Brain microvascular endothelial cell (primary cell): ENCODE measurements around the gene GPR37L1.
A peak's percentile ranks its signal among the peaks of the same experiment; 100 is the strongest.
"Not testable (repeated sequence)": the region's sequence is repeated elsewhere in the genome, so short reads cannot be mapped to it uniquely, and the experiment has no call there.

Experiments used
- DNase-seq: peaks from one replicate; pipeline ENCODE4 v3.0.0-alpha.2; 2020
- H3K27ac ChIP-seq: fragments of 250-450 bp; sonication (Bioruptor Pico); 2 replicates; pipeline ENCODE4 v1.5.1; 2020; ENCODE audit warnings: mild to moderate bottlenecking, moderate library complexity
- H3K27me3 ChIP-seq: fragments of 250-450 bp; sonication (Bioruptor Pico); replicated peaks from 2 replicates; pipeline ENCODE4 v1.5.1; 2020; ENCODE audit warnings: mild to moderate bottlenecking
- H3K36me3 ChIP-seq: fragments of 250-450 bp; sonication (Bioruptor Pico); replicated peaks from 2 replicates; pipeline ENCODE4 v1.5.1; 2020; ENCODE audit warnings: mild to moderate bottlenecking
- H3K4me3 ChIP-seq: 2 replicates; pipeline ENCODE4 v1.5.1; 2011; ENCODE audit warnings: low read depth, mild to moderate bottlenecking, control low read depth, low read length, moderate library complexity
- in situ Hi-C: cut with HindIII; loops from 2 replicates; pipeline ENCODE4 v1.10.0; 2017; ENCODE audit warnings: low sequenced_read_pairs, low pct_ligation_motif_present
- TF ChIP-seq, protein P1 (sequence below): IDR thresholded peaks from 2 replicates; pipeline ENCODE4 v1.5.1; 2011; ENCODE audit warnings: low read depth, mild to moderate bottlenecking, moderate library complexity, low read length, control low read depth, inconsistent platforms; ENCODE audit errors: missing control alignments

Gene GPR37L1

DNA sequence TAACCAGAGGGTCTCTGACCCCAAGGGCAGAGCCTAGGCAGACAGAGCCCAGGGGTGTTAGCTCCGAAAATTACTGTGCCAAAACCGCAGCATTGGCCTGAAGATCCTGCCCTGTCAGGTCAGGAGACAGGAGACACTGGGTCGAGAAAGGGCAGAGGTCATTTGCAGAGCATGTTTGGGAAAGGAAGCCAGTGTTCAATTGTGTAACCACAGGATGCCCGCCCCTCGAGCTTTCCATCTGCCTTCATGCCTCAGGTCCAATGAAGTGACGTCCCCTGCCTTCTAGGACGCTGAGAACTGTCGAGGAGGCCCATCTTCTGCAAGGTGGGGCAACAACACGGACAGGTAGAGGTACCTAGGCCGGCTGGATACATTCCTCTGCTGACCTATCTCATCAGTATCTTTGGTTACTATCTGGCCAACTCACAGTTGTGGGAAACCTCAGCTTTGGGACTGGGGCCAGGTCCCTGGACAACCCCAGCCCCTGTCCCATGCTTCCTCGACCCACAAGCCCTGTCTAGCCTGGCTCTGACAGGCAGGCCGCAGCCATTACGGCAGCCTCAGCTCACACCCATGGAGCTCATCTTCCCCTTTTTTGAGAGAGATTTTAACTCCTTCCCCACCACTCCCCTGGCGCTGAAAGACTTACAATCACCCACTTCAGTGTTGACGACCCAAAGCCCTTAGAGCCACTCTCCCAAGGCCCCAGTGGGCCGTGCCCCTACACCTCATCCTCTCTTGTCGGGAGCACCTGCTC lies 20.5 kb downstream of the GPR37L1 start:
- TF ChIP-seq, protein P1, sequence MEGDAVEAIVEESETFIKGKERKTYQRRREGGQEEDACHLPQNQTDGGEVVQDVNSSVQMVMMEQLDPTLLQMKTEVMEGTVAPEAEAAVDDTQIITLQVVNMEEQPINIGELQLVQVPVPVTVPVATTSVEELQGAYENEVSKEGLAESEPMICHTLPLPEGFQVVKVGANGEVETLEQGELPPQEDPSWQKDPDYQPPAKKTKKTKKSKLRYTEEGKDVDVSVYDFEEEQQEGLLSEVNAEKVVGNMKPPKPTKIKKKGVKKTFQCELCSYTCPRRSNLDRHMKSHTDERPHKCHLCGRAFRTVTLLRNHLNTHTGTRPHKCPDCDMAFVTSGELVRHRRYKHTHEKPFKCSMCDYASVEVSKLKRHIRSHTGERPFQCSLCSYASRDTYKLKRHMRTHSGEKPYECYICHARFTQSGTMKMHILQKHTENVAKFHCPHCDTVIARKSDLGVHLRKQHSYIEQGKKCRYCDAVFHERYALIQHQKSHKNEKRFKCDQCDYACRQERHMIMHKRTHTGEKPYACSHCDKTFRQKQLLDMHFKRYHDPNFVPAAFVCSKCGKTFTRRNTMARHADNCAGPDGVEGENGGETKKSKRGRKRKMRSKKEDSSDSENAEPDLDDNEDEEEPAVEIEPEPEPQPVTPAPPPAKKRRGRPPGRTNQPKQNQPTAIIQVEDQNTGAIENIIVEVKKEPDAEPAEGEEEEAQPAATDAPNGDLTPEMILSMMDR, result no peak
- in situ Hi-C loops, result loop anchor here (25.0 kb wide), 1 partner anchor 131 kb away; the partner anchor contains the start of gene ELF3
- H3K4me3 ChIP-seq, result peak overlapping the region; percentile 80
- H3K27me3 ChIP-seq, result no peaks in the 10 kb centered on the region
- no peak overlapping the region for H3K27ac ChIP-seq
- no peak for DNase-seq
- H3K36me3 ChIP-seq, result no peaks in the 10 kb centered on the region

DNA sequence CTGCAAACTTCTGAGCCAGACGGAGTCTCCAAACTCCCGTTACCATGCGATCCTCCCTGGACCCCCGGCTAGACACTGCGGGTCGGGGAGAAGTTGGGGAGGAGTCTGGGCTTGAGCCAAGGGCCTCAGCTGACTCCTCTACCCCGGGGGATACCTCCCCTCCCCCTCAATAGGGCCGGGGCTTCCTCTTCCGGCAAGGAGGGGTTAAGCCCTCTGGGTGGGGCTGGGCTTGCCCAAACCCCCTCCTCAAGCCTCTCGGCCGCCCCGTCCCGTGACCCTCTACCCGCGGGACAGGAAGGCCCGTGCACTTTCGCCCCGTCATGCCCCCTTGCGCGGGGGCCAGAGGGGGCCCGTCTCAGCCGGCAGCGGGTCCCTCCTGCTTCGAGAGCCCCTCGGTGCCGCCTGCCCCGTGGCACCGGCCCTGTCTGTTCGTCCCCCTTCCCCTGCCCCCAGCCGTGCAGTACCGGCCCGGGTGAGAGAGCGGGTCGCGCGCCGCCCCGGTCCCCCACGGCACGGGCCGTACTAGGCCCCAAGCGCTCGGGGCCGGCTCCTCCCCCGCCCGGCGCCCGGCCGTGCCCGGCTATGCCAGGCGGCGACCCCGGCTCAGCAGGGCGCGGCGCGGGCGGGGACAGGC lies 21.2 kb downstream of the GPR37L1 start:
- no peaks in the 10 kb centered on the region for H3K36me3 ChIP-seq
- in situ Hi-C loops, result loop anchor here (25.0 kb wide), 1 partner anchor 132 kb away; the partner anchor contains the start of gene ELF3
- peak overlapping the region; percentile 80 for H3K4me3 ChIP-seq
- no peaks in the 10 kb centered on the region for H3K27me3 ChIP-seq
- TF ChIP-seq, protein P1, result no peak
- no peak for DNase-seq
- H3K27ac ChIP-seq, result peak overlapping the region; percentile 43

GRCh38 chr1:202144402-202145067 lies 21.8 kb downstream of the GPR37L1 start, which contains the start of gene ARL8A:
TSS of gene ARL8A (minus strand) at chr1:202144737. CDS start at chr1:202144572, 165 bp downstream.
- TF ChIP-seq, protein P1, result no peak
- H3K36me3 ChIP-seq, result no peaks in the 10 kb centered on the region
- H3K27me3 ChIP-seq, result no peaks in the 10 kb centered on the region
- no peak for DNase-seq
- in situ Hi-C loops, result loop anchor here (25.0 kb wide), 1 partner anchor 132 kb away; the partner anchor contains the start of gene ELF3
- peak within 1 kb of the TSS; percentile 43 for H3K27ac ChIP-seq
- peak within 1 kb of the TSS; percentile 80 for H3K4me3 ChIP-seq

DNA sequence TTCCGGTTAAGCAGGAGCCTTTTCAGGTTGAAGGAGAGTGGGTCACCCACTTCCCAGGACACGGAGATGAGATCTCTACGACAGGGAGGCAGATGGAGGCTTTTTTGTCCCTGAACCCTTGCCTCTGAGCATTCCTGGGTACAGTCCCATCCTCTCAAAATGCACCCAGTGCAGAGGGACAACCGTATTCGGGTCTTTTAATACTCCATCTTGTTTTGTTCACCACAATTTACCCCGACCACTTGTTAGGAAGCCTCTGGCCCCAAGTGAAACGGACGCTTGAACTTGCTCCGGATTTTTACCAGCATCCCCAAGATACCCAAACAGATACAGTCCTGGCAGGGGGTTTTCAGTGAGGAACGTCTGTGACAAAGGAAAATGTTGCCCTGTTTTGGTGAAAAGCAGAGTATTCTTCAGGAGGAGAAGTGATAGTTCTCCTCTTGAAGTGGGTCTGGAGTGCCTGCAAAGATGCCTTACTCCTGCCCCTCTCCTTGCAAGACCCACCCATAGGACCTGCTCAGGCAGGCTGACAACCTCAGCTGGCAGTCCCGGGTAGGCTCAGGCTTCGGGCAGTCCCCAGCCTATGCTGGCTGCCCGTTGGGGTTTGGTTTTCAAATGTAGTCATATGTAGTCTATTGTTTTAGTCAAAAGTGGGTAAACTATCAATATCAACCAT lies 22.5 kb downstream of the GPR37L1 start:
- H3K4me3 ChIP-seq, result peak overlapping the region; percentile 80
- TF ChIP-seq, protein P1, result no peak
- H3K27me3 ChIP-seq, result no peaks in the 10 kb centered on the region
- no peak for DNase-seq
- no peak overlapping the region for H3K27ac ChIP-seq
- no peaks in the 10 kb centered on the region for H3K36me3 ChIP-seq
- in situ Hi-C loops, result loop anchor here (25.0 kb wide), 1 partner anchor 133 kb away; the partner anchor contains the start of gene ELF3

GRCh38 chr1:202145744-202146140 lies 23.0 kb downstream of the GPR37L1 start:
- H3K27me3 ChIP-seq, H3K4me3 ChIP-seq, DNase-seq, H3K36me3 ChIP-seq, H3K27ac ChIP-seq: not testable (repeated sequence)
- in situ Hi-C loops, result loop anchor here (25.0 kb wide), 1 partner anchor 133 kb away; the partner anchor contains the start of gene ELF3
